GM12892 (cell line): ENCODE data around the gene LRMDA.

Experiments
- POLR2A ChIP-seq: IDR thresholded peaks from 2 replicates; pipeline ENCODE4 v1.6.1; 2011; ENCODE audit warnings: low read depth, low read length, control low read depth
- POLR2AphosphoS5 ChIP-seq: IDR thresholded peaks from 2 replicates; pipeline ENCODE4 v1.6.1; 2011; ENCODE audit warnings: low read depth, low read length, control low read depth
- TAF1 ChIP-seq: IDR thresholded peaks from 2 replicates; pipeline ENCODE4 v1.6.1; 2011; ENCODE audit warnings: low read depth, mild to moderate bottlenecking, control low read depth, low read length, borderline replicate concordance

- TF ChIP-seq POLR2A, result no peak
- no peak for TF ChIP-seq POLR2AphosphoS5
- no peak for TF ChIP-seq TAF1
Observed at GRCh38 chr10:76540786-76541185, 1109.4 kb downstream of the LRMDA start.
